GM21723 (cell line): ENCODE data around the gene PCSK7.

ENCODE experiments used
- ATAC-seq: cut with Tn5 transposase; IDR thresholded peaks from one replicate; pipeline ENCODE4 v1.9.1; 2021; ENCODE audit warnings: mild to moderate bottlenecking, moderate library complexity; ENCODE audit not compliant: unreplicated experiment

Gene PCSK7

GRCh38 chr11:117170210-117170609, 61.7 kb downstream of the PCSK7 start:
- ATAC-seq: no peak

- no peak for ATAC-seq
Observed at GRCh38 chr11:117169736-117170135, 62.1 kb downstream of the PCSK7 start.

- ATAC-seq: no peak
Observed at GRCh38 chr11:117166491-117166890, 65.4 kb downstream of the PCSK7 start.

- no peak for ATAC-seq
Observed at GRCh38 chr11:117160826-117161225, 71.0 kb downstream of the PCSK7 start.

- no peak for ATAC-seq
Observed at GRCh38 chr11:117159892-117160291, 72.0 kb downstream of the PCSK7 start.

GRCh38 chr11:117157507-117157906, 74.4 kb downstream of the PCSK7 start:
- ATAC-seq: no peak

- no peak for ATAC-seq
Observed at GRCh38 chr11:117154468-117154867, 77.4 kb downstream of the PCSK7 start.
